HepG2 (cell line): ENCODE results near the gene JAGN1. TPM values are rescaled to one million over a fixed set of nuclear protein-coding genes. Genes with fewer than 3 reads are reported as not detected.

Experiments used
- KMT2A ChIP-seq: sonication (generic); formaldehyde crosslinking; IDR thresholded peaks from 2 replicates; pipeline ENCODE4 v1.4.0; 2020; ENCODE audit warnings: missing genetic modification reagents
- SETDB1 ChIP-seq: sonication (generic); formaldehyde crosslinking; IDR thresholded peaks from 2 replicates; pipeline ENCODE4 v1.5.1; 2020; ENCODE audit warnings: missing genetic modification reagents, mild to moderate bottlenecking, borderline replicate concordance
- ZNF256 ChIP-seq: sonication (generic); formaldehyde crosslinking; conservative IDR thresholded peaks from 2 replicates; pipeline ENCODE4 v1.4.0; 2020; ENCODE audit warnings: missing genetic modification reagents
- ZNF614 ChIP-seq: IDR thresholded peaks from 2 replicates; pipeline ENCODE4 v1.6.1; 2018; ENCODE audit warnings: missing biosample characterization, missing genetic modification reagents, inconsistent platforms, borderline replicate concordance
- polyA plus RNA-seq, 8 experiments: library from polyadenylated mRNA; depleted of rRNA in 3 of 8; stranded (reverse) in 7 of 8; unstranded in 1 of 8; fragments of >200 nt; fragmentation: Illumina TruSeq in 4 of 8; extraction: Trizol in 4 of 8; gene quantifications; 2 replicates each; pipeline versions ENCODE4 v1.2.1 to v1.2.3, GENCODE V29; 2011 to 2016; ENCODE audit warnings: low read depth in 4 of 8, missing spikeins in 1 of 8, mixed read lengths in 1 of 8; ENCODE audit not compliant: insufficient read depth in 1 of 8
- total RNA-seq, 5 experiments: library from RNA; depleted of rRNA; stranded (reverse); fragments of >200 nt; fragmentation: Illumina TruSeq; extraction: Trizol; gene quantifications; 2 replicates each; pipeline ENCODE4 v1.2.3, GENCODE V29; 2016; ENCODE audit warnings: low read depth in 1 of 5
- TF ChIP-seq, protein P1 (sequence below): sonication (generic); formaldehyde crosslinking; IDR thresholded peaks from 2 replicates; pipeline ENCODE4 v1.4.0; 2020; ENCODE audit warnings: mild to moderate bottlenecking, low read depth, missing genetic modification reagents
- TF ChIP-seq, protein P2 (sequence below): fragments of 450-650 bp; IDR thresholded peaks from 2 replicates; pipeline ENCODE4 v1.6.1; 2017; ENCODE audit warnings: mild to moderate bottlenecking
- TF ChIP-seq, protein P3 (sequence below): IDR thresholded peaks from 2 replicates; pipeline ENCODE4 v1.6.1; 2016
- TF ChIP-seq, protein P4 (sequence below): sonication (generic); formaldehyde crosslinking; IDR thresholded peaks from 2 replicates; pipeline ENCODE4 v1.4.0; 2020; ENCODE audit warnings: missing genetic modification reagents, mild to moderate bottlenecking, borderline replicate concordance
- TF ChIP-seq, protein P5 (sequence below): sonication (generic); formaldehyde crosslinking; IDR thresholded peaks from one replicate; pipeline ENCODE4 v1.5.1; 2020; ENCODE audit warnings: mild to moderate bottlenecking, missing genetic modification reagents; ENCODE audit errors: not compliant biosample characterization

Gene JAGN1
- total and polyA plus RNA-seq, 2 of the 13 experiments (the other 11 are each of a cell fraction or from before 2014, with no cell fraction given), result 49.9 to 50.9 TPM

DNA sequence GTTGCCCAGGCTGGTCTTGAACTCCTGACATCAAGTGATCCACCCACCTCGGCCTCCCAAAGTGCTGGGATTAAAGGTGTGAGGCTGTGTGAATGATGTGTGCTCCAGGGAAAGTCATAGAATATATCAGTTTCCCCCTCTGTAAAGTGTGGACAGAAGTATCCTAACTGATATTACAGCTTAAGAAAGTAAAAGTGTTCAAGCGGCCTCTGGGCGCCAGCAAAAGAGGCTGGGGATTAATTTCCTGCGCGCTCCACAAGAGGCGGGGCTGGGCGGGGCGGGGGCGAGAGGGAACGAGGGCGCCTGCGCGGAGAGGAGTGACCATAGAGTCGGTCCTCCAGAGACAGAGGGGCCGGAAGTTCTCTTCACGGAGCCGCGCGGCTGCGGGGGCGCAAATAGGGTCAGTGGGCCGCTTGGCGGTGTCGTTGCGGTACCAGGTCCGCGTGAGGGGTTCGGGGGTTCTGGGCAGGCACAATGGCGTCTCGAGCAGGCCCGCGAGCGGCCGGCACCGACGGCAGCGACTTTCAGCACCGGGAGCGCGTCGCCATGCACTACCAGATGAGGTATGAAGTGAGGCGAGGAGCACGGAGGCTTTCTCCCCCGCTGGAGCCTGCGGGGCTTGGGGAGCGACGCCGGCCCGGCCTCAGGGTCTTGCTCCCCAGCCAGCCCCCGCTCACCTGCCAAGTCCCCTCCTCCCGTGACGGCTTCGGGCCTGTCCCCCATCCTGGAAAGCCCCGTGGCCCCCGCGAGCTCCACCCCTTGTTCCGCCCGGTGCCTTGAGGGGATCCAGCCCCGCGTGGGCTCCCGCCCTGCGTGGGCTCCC is at the start of gene JAGN1 (continued):
- TF ChIP-seq SETDB1 (CRISPR knock-in tag), result 0 out of 2 replicates have a peak, but pooled peaks have one; percentile 56
- TF ChIP-seq, protein P1, sequence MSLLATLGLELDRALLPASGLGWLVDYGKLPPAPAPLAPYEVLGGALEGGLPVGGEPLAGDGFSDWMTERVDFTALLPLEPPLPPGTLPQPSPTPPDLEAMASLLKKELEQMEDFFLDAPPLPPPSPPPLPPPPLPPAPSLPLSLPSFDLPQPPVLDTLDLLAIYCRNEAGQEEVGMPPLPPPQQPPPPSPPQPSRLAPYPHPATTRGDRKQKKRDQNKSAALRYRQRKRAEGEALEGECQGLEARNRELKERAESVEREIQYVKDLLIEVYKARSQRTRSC (CRISPR knock-in tag), result 0 out of 2 replicates have a peak, but pooled peaks have one; percentile 81
- TF ChIP-seq, protein P2, sequence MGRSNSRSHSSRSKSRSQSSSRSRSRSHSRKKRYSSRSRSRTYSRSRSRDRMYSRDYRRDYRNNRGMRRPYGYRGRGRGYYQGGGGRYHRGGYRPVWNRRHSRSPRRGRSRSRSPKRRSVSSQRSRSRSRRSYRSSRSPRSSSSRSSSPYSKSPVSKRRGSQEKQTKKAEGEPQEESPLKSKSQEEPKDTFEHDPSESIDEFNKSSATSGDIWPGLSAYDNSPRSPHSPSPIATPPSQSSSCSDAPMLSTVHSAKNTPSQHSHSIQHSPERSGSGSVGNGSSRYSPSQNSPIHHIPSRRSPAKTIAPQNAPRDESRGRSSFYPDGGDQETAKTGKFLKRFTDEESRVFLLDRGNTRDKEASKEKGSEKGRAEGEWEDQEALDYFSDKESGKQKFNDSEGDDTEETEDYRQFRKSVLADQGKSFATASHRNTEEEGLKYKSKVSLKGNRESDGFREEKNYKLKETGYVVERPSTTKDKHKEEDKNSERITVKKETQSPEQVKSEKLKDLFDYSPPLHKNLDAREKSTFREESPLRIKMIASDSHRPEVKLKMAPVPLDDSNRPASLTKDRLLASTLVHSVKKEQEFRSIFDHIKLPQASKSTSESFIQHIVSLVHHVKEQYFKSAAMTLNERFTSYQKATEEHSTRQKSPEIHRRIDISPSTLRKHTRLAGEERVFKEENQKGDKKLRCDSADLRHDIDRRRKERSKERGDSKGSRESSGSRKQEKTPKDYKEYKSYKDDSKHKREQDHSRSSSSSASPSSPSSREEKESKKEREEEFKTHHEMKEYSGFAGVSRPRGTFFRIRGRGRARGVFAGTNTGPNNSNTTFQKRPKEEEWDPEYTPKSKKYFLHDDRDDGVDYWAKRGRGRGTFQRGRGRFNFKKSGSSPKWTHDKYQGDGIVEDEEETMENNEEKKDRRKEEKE, result no peak
- TF ChIP-seq KMT2A (CRISPR knock-in tag), result peak; percentile 82
- TF ChIP-seq, protein P3, sequence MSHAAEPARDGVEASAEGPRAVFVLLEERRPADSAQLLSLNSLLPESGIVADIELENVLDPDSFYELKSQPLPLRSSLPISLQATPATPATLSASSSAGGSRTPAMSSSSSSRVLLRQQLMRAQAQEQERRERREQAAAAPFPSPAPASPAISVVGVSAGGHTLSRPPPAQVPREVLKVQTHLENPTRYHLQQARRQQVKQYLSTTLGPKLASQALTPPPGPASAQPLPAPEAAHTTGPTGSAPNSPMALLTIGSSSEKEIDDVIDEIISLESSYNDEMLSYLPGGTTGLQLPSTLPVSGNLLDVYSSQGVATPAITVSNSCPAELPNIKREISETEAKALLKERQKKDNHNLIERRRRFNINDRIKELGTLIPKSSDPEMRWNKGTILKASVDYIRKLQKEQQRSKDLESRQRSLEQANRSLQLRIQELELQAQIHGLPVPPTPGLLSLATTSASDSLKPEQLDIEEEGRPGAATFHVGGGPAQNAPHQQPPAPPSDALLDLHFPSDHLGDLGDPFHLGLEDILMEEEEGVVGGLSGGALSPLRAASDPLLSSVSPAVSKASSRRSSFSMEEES, result no peak; the same call in none of the 2 replicates
- TF ChIP-seq, protein P4, sequence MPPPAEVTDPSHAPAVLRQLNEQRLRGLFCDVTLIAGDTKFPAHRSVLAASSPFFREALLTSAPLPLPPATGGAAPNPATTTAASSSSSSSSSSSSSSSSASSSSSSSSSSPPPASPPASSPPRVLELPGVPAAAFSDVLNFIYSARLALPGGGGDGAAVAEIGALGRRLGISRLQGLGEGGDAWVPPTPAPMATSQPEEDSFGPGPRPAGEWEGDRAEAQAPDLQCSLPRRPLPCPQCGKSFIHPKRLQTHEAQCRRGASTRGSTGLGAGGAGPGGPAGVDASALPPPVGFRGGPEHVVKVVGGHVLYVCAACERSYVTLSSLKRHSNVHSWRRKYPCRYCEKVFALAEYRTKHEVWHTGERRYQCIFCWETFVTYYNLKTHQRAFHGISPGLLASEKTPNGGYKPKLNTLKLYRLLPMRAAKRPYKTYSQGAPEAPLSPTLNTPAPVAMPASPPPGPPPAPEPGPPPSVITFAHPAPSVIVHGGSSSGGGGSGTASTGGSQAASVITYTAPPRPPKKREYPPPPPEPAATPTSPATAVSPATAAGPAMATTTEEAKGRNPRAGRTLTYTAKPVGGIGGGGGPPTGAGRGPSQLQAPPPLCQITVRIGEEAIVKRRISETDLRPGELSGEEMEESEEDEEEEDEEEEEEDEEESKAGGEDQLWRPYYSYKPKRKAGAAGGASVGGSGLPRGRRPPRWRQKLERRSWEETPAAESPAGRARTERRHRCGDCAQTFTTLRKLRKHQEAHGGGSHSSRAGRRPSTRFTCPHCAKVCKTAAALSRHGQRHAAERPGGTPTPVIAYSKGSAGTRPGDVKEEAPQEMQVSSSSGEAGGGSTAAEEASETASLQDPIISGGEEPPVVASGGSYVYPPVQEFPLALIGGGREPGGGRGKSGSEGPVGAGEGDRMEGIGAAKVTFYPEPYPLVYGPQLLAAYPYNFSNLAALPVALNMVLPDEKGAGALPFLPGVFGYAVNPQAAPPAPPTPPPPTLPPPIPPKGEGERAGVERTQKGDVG (CRISPR knock-in tag), result peak; percentile 59; the same call in 1 of the 2 replicates
- no peak for TF ChIP-seq ZNF614
- TF ChIP-seq, protein P5, sequence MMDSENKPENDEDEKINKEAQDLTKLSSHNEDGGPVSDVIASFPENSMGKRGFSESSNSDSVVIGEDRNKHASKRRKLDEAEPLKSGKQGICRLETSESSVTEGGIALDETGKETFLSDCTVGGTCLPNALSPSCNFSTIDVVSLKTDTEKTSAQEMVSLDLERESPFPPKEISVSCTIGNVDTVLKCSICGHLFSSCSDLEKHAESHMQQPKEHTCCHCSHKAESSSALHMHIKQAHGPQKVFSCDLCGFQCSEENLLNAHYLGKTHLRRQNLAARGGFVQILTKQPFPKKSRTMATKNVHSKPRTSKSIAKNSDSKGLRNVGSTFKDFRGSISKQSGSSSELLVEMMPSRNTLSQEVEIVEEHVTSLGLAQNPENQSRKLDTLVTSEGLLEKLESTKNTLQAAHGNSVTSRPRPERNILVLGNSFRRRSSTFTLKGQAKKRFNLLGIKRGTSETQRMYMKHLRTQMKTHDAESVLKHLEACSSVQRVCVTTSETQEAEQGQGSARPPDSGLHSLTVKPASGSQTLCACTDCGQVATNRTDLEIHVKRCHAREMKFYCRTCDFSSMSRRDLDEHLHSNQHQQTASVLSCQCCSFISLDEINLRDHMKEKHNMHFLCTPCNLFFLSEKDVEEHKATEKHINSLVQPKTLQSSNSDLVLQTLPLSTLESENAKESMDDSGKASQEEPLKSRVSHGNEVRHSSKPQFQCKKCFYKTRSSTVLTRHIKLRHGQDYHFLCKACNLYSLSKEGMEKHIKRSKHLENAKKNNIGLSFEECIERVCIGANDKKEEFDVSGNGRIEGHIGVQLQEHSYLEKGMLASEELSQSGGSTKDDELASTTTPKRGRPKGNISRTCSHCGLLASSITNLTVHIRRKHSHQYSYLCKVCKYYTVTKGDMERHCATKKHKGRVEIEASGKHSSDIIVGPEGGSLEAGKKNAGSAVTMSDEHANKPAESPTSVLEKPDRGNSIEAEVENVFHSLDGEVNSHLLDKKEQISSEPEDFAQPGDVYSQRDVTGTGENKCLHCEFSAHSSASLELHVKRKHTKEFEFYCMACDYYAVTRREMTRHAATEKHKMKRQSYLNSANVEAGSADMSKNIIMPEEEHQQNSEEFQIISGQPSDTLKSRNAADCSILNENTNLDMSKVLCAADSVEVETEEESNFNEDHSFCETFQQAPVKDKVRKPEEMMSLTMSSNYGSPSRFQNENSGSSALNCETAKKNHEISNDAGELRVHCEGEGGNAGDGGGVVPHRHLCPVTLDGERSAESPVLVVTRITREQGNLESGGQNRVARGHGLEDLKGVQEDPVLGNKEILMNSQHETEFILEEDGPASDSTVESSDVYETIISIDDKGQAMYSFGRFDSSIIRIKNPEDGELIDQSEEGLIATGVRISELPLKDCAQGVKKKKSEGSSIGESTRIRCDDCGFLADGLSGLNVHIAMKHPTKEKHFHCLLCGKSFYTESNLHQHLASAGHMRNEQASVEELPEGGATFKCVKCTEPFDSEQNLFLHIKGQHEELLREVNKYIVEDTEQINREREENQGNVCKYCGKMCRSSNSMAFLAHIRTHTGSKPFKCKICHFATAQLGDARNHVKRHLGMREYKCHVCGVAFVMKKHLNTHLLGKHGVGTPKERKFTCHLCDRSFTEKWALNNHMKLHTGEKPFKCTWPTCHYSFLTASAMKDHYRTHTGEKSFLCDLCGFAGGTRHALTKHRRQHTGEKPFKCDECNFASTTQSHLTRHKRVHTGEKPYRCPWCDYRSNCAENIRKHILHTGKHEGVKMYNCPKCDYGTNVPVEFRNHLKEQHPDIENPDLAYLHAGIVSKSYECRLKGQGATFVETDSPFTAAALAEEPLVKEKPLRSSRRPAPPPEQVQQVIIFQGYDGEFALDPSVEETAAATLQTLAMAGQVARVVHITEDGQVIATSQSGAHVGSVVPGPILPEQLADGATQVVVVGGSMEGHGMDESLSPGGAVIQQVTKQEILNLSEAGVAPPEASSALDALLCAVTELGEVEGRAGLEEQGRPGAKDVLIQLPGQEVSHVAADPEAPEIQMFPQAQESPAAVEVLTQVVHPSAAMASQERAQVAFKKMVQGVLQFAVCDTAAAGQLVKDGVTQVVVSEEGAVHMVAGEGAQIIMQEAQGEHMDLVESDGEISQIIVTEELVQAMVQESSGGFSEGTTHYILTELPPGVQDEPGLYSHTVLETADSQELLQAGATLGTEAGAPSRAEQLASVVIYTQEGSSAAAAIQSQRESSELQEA (CRISPR knock-in tag), result peak; percentile 58
- peak; percentile 61; the same call in 1 of the 2 replicates for TF ChIP-seq ZNF256 (CRISPR knock-in tag)
